K562 (cell line): ENCODE data around the gene PREP. TPM values are rescaled to one million over a fixed set of nuclear protein-coding genes. Genes with fewer than 3 reads are reported as not detected.

Experiments
- ATAC-seq: fragments of 200-7000 bp; cut with Tn5 transposase; 3 replicates; pipeline ENCODE4 v1.9.1; 2020; ENCODE audit warnings: moderate library complexity
- BruUV-seq: library from RNA; stranded (reverse); fragments of 400-500 nt; replicated peaks from 2 replicates; lab custom pipeline; 2021; lab: Mats Ljungman, UMichigan
- CTCF ChIA-PET: fragments of 300-600 bp; formaldehyde crosslinking; extraction: SDS; loops from one replicate; lab custom pipeline; 2021; ENCODE audit warnings: low intra/inter-chr PET ratio; lab: Yijun Ruan, JAX
- POLR2A ChIA-PET: fragments of 300-600, 350-650 bp; sonication (Branson Sonifier 250); formaldehyde crosslinking; extraction: SDS; loops from one replicate; lab custom pipeline; 2021; ENCODE audit warnings: antibody characterized with exemption, inconsistent platforms; lab: Yijun Ruan, JAX
- DNase-seq, 4 experiments: peaks; one replicate each; pipeline versions ENCODE4 v3.0.0 to v3.0.0-alpha.2; 2011 to 2018; ENCODE audit warnings: low spot score in 3 of 4, mixed read lengths in 3 of 4; ENCODE audit errors: extremely low read depth in 1 of 4
- FAIRE-seq: peaks from 2 replicates; lab custom pipeline; 2011; peaks lifted over from hg19 to GRCh38; lab: Jason Lieb, UNC
- H2AFZ ChIP-seq: 2 replicates; pipeline ENCODE4 v1.6.0; 2011; ENCODE audit warnings: low read depth, low read length, control low read depth, inconsistent platforms
- H3K27ac ChIP-seq: fragments of 200-600 bp; 3 replicates; pipeline ENCODE4 v1.8.0; 2011; ENCODE audit warnings: low read depth, mild to moderate bottlenecking, control low read depth, inconsistent platforms, low read length, moderate library complexity, mixed read lengths; ENCODE audit errors: extremely low read depth
- H3K27me3 ChIP-seq, 2 experiments: fragments of 300-600 bp in 1 of 2; 2 replicates in 1 of 2; 3 replicates in 1 of 2; pipeline versions ENCODE4 v1.6.0 to v1.8.0; 2011; ENCODE audit warnings: inconsistent platforms in 2 of 2, low read length in 2 of 2, mild to moderate bottlenecking in 1 of 2, mixed read lengths in 1 of 2, moderate library complexity in 1 of 2; ENCODE audit not compliant: control insufficient read depth in 2 of 2, insufficient read depth in 2 of 2
- H3K36me3 ChIP-seq: fragments of 300-600 bp; 3 replicates; pipeline ENCODE4 v1.8.0; 2011; ENCODE audit warnings: mild to moderate bottlenecking, low read length, inconsistent platforms; ENCODE audit not compliant: control insufficient read depth, insufficient read depth
- H3K4me1 ChIP-seq, 2 experiments: fragments of 200-600 bp in 1 of 2; replicated peaks in 1 of 2; 2 replicates in 1 of 2; 3 replicates in 1 of 2; pipeline versions ENCODE4 v1.5.1 to v1.8.0; 2011; ENCODE audit warnings: inconsistent platforms in 2 of 2, low read length in 2 of 2, mild to moderate bottlenecking in 1 of 2, mixed read lengths in 1 of 2, moderate library complexity in 1 of 2; ENCODE audit not compliant: control insufficient read depth in 2 of 2, insufficient read depth in 2 of 2
- H3K4me2 ChIP-seq: 2 replicates; pipeline ENCODE4 v1.6.1; 2011; ENCODE audit warnings: low read length, control low read depth, inconsistent platforms, mixed read lengths; ENCODE audit not compliant: insufficient read depth
- H3K4me3 ChIP-seq: fragments of 200-600 bp; sonication (generic), shearing (Covaris generic); 2 replicates; pipeline ENCODE4 v1.5.1; 2016; ENCODE audit warnings: control low read depth, inconsistent platforms
- H3K79me2 ChIP-seq: fragments of 200-600 bp; 3 replicates; pipeline ENCODE4 v1.8.0; 2011; ENCODE audit warnings: low read length, inconsistent platforms; ENCODE audit not compliant: control insufficient read depth, insufficient read depth
- H3K9ac ChIP-seq, 2 experiments: 2 replicates each; pipeline versions ENCODE4 v1.6.0 to v1.6.1; 2011; ENCODE audit warnings: low read depth in 2 of 2, low read length in 2 of 2, control low read depth in 1 of 2, inconsistent platforms in 1 of 2, mild to moderate bottlenecking in 1 of 2, mixed read lengths in 1 of 2; ENCODE audit not compliant: insufficient read depth in 1 of 2
- H3K9me1 ChIP-seq: one replicate; pipeline ENCODE4 v1.6.0; 2011; ENCODE audit warnings: inconsistent platforms, mild to moderate bottlenecking, low read length, moderate library complexity; ENCODE audit not compliant: control insufficient read depth, insufficient read depth
- H3K9me3 ChIP-seq: replicated peaks from 2 replicates; pipeline ENCODE4 v1.5.1; 2011; ENCODE audit warnings: low read depth, low read length, inconsistent platforms; ENCODE audit not compliant: control insufficient read depth, insufficient read depth
- H4K20me1 ChIP-seq: replicated peaks from 2 replicates; pipeline ENCODE4 v1.6.1; 2011; ENCODE audit warnings: low read length, inconsistent platforms, mixed read lengths; ENCODE audit not compliant: control insufficient read depth, insufficient read depth
- ATF1 ChIP-seq, 2 experiments: fragments of 450-650 bp in 1 of 2; IDR thresholded peaks; 2 replicates each; pipeline ENCODE4 v1.6.1; 2016; ENCODE audit warnings: missing compliant biosample characterization in 1 of 2, missing genetic modification characterization in 1 of 2
- EP400 ChIP-seq: fragments of 450-650 bp; IDR thresholded peaks from 2 replicates; pipeline ENCODE4 v1.6.1; 2017; ENCODE audit warnings: antibody characterized with exemption, mild to moderate bottlenecking, moderate library complexity
- FOXM1 ChIP-seq, 2 experiments: fragments of 450-650 bp in 1 of 2; sonication (generic) in 1 of 2; formaldehyde crosslinking in 1 of 2; IDR thresholded peaks; 2 replicates each; pipeline versions ENCODE4 v1.6.1 to v1.9.0; 2017 to 2022; ENCODE audit warnings: low read depth in 2 of 2, mild to moderate bottlenecking in 2 of 2, missing genetic modification reagents in 1 of 2, moderate library complexity in 1 of 2
- HDAC6 ChIP-seq: IDR thresholded peaks from 2 replicates; pipeline ENCODE4 v1.6.1; 2012; ENCODE audit warnings: low read depth, mild to moderate bottlenecking, control low read depth, inconsistent platforms, low read length, moderate library complexity
- HEY1 ChIP-seq: fragments of 250-450 bp; sonication (Bioruptor Pico); IDR thresholded peaks from 2 replicates; pipeline ENCODE4 v1.5.0; 2020; ENCODE audit warnings: mild to moderate bottlenecking, moderate library complexity, borderline replicate concordance
- MEF2D ChIP-seq: conservative IDR thresholded peaks from 2 replicates; pipeline ENCODE4 v1.6.1; 2016; ENCODE audit warnings: low read depth, missing genetic modification characterization, missing compliant biosample characterization
- NR2C1 ChIP-seq, 2 experiments: fragments of 450-650 bp; IDR thresholded peaks; 2 replicates each; pipeline ENCODE4 v1.6.1; 2017; ENCODE audit warnings: mild to moderate bottlenecking in 2 of 2, antibody characterized with exemption in 1 of 2, inconsistent platforms in 1 of 2, missing compliant biosample characterization in 1 of 2, missing genetic modification characterization in 1 of 2
- POLR2H ChIP-seq: IDR thresholded peaks from 2 replicates; pipeline ENCODE4 v1.6.1; 2016; ENCODE audit warnings: missing genetic modification characterization, low read depth, mild to moderate bottlenecking, control low read depth, missing compliant biosample characterization, moderate library complexity
- RBFOX2 ChIP-seq: fragments of 200-400 bp; formaldehyde crosslinking; IDR thresholded peaks from 2 replicates; pipeline ENCODE4 v1.6.1; 2017; ENCODE audit warnings: low read depth, mild to moderate bottlenecking, low read length, moderate library complexity
- RNF2 ChIP-seq: sonication (generic); IDR thresholded peaks from 2 replicates; pipeline ENCODE4 v1.6.1; 2016
- SMAD2 ChIP-seq: fragments of 150-350 bp; IDR thresholded peaks from 2 replicates; pipeline ENCODE4 v1.6.1; 2014; ENCODE audit warnings: low read depth, mild to moderate bottlenecking, low read length
- ZSCAN32 ChIP-seq: fragments of 450-650 bp; formaldehyde crosslinking; IDR thresholded peaks from 2 replicates; pipeline ENCODE4 v1.4.0; 2020; ENCODE audit warnings: mild to moderate bottlenecking, moderate library complexity
- WGBS: fragments of 100-300 bp; shearing (Covaris generic); methylation state at CpG from one replicate; pipeline ENCODE4 v1.1.6; 2016; ENCODE audit warnings: low coverage, mixed read lengths; ENCODE audit not compliant: insufficient coverage; ENCODE audit errors: missing lambda C conversion rate; 5-methylcytosine and 5-hydroxymethylcytosine counted together
- in situ Hi-C: fragments of 300-500 bp; cut with MboI; formaldehyde crosslinking; loops from 4 replicates; pipeline ENCODE4 v1.15.0; 2018; ENCODE audit warnings: inconsistent platforms, mixed read lengths
- intact Hi-C: fragments of 100-400 bp; cut with micrococcal nuclease; formaldehyde crosslinking; loops from 2 replicates; pipeline ENCODE4 v1.14.2; 2022
- polyA plus RNA-seq, 8 experiments: library from polyadenylated mRNA; depleted of rRNA in 4 of 8; stranded (reverse) in 5 of 8; unstranded in 3 of 8; fragments of >200 nt; fragmentation: Nextera tagmentation in 2 of 8; fragmentation: Illumina TruSeq in 1 of 8; extraction: Ambion mirVana in 2 of 8; extraction: Trizol in 1 of 8; gene quantifications; 2 replicates each; pipeline versions ENCODE4 v1.2.1 to v1.2.3, GENCODE V29; 2011 to 2014; ENCODE audit warnings: inconsistent platforms in 1 of 8, missing spikeins in 1 of 8
- total RNA-seq, 7 experiments: library from RNA; depleted of rRNA in 6 of 7; stranded (reverse); fragments of >200 nt in 6 of 7; fragmentation: Illumina TruSeq in 2 of 7; extraction: Trizol in 2 of 7; gene quantifications; 2 replicates each; pipeline versions ENCODE4 v1.2.1 to v1.2.3, GENCODE V29; 2011 to 2021; ENCODE audit warnings: low replicate concordance in 1 of 7
- TF ChIP-seq, protein P1 (sequence below): fragments of 250-450 bp; sonication (Bioruptor Pico); IDR thresholded peaks from 2 replicates; pipeline ENCODE4 v1.4.0; 2020; ENCODE audit warnings: borderline replicate concordance
- TF ChIP-seq, protein P2 (sequence below): fragments of 450-650 bp; formaldehyde crosslinking; conservative IDR thresholded peaks from 2 replicates; pipeline ENCODE4 v1.4.0; 2022; ENCODE audit warnings: mild to moderate bottlenecking, missing genetic modification characterization

Gene PREP
- total and polyA plus RNA-seq, 9 of the 15 experiments (the other 6 are each of a cell fraction or from before 2014, with no cell fraction given), result 14.1 to 60.8 (median 28.3) TPM

DNA sequence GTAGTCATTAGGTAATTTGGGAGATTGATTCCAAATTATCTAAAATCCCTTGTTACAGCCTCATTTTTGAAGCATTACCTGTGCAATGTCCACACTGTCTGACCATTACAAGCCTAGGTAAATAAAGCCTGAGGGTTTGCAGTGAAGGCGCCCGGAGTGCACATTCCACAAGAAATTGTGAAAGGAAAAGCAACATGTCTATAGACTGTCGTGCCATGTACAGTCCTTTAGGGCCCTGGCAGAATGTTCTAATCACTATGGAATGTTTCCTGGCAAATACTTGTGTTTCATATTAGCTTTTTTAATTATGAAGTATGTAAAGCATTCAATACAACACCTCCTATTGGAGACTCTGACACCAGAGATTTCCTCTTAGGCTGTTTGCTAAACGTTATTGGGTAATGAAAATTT is 28.9 kb downstream of the PREP start:
- ChIA-PET POLR2A (no interaction called here), CTCF (no interaction called here)
- in situ Hi-C loops, result no loop called here
- H3K27me3 ChIP-seq, result no peaks in the 10 kb centered on the region
- no TSS peak for BruUV-seq
- TF ChIP-seq, protein P1, sequence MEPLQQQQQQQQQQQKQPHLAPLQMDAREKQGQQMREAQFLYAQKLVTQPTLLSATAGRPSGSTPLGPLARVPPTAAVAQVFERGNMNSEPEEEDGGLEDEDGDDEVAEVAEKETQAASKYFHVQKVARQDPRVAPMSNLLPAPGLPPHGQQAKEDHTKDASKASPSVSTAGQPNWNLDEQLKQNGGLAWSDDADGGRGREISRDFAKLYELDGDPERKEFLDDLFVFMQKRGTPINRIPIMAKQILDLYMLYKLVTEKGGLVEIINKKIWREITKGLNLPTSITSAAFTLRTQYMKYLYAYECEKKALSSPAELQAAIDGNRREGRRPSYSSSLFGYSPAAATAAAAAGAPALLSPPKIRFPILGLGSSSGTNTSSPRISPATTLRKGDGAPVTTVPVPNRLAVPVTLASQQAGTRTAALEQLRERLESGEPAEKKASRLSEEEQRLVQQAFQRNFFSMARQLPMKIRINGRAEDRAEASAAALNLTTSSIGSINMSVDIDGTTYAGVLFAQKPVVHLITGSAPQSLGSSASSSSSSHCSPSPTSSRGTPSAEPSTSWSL (CRISPR knock-in tag), result no peak
- no peak for TF ChIP-seq HEY1
- peaks cover 80% of the 10 kb centered on the region for H3K36me3 ChIP-seq
- H3K9ac ChIP-seq, result no peak overlapping the region
- H3K9me1 ChIP-seq, result no peaks in the 10 kb centered on the region
- no peaks in the 10 kb centered on the region for H3K4me1 ChIP-seq
- H3K79me2 ChIP-seq, result peaks cover 15% of the 10 kb centered on the region; the same call in 2 of the 3 replicates
- intact Hi-C loops, result no loop called here
- H3K9me3 ChIP-seq, result no peaks in the 10 kb centered on the region
- H3K4me2 ChIP-seq, result no peak overlapping the region
- no peak for ATAC-seq
- WGBS, result 86% methylated on average over 4 of the region's 4 CpGs
- no peak overlapping the region for H3K4me3 ChIP-seq
- no peak overlapping the region for H2AFZ ChIP-seq
- no peak for DNase-seq
- no peak overlapping the region for H3K27ac ChIP-seq
- FAIRE-seq, result no peak
- H4K20me1 ChIP-seq, result no peaks in the 10 kb centered on the region

DNA sequence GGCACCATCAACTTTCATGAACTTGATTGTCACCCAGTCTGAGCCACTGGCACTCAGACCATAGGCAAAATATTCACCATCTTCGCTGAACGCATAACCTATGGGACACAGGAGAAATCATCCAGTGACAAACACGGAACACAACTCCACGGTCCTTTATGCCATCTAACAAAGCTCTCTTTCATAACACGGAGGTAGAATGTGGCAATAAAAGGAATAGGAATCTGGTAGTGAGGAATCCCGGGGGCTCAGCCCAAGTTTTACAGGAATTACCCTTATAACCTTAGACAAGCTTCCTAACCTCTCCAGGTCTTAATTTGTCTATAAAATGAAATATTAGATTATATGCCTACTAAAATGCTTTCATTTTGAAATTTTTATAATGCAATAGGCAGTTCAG is 29.4 kb downstream of the PREP start:
- CTCF ChIA-PET, result no interaction called here
- H3K4me2 ChIP-seq, result no peak overlapping the region
- no peaks in the 10 kb centered on the region for H3K9me1 ChIP-seq
- BruUV-seq, result no TSS peak
- peaks cover 13% of the 10 kb centered on the region; the same call in 2 of the 3 replicates for H3K79me2 ChIP-seq
- no peaks in the 10 kb centered on the region for H3K9me3 ChIP-seq
- H4K20me1 ChIP-seq, result no peaks in the 10 kb centered on the region
- peaks cover 85% of the 10 kb centered on the region for H3K36me3 ChIP-seq
- in situ Hi-C loops, result no loop called here
- no peak overlapping the region for H3K9ac ChIP-seq
- 97% methylated on average over 6 of the region's 6 CpGs for WGBS
- FAIRE-seq (no peak), ATAC-seq (no peak), DNase-seq (no peak)
- H3K4me3 ChIP-seq, result no peak overlapping the region
- no peak overlapping the region for H2AFZ ChIP-seq
- no peak overlapping the region for H3K27ac ChIP-seq
- H3K4me1 ChIP-seq, result no peaks in the 10 kb centered on the region
- no peaks in the 10 kb centered on the region for H3K27me3 ChIP-seq
- POLR2A ChIA-PET, result no interaction called here
- intact Hi-C loops, result no loop called here
- no peak for TF ChIP-seq NR2C1 (IDR thresholded peaks at IDR 0.05)
- no peak for TF ChIP-seq NR2C1 (tag; IDR thresholded peaks at IDR 0.05)
- TF ChIP-seq ZSCAN32 (CRISPR knock-in tag), result no peak
- TF ChIP-seq SMAD2, result no peak
- TF ChIP-seq MEF2D, result no peak
- no peak for TF ChIP-seq RBFOX2
- TF ChIP-seq FOXM1 (IDR thresholded peaks at IDR 0.05; ENCODE audit: low read depth), result no peak
- no peak for TF ChIP-seq FOXM1 (CRISPR knock-in tag; IDR thresholded peaks at IDR 0.05; ENCODE audit: low read depth)
- no peak for TF ChIP-seq POLR2H (tag)
- TF ChIP-seq HDAC6, result no peak
- TF ChIP-seq ATF1 (CRISPR knock-in tag; IDR thresholded peaks at IDR 0.05), result no peak
- TF ChIP-seq ATF1 (tag; IDR thresholded peaks at IDR 0.05), result no peak
- TF ChIP-seq, protein P2, sequence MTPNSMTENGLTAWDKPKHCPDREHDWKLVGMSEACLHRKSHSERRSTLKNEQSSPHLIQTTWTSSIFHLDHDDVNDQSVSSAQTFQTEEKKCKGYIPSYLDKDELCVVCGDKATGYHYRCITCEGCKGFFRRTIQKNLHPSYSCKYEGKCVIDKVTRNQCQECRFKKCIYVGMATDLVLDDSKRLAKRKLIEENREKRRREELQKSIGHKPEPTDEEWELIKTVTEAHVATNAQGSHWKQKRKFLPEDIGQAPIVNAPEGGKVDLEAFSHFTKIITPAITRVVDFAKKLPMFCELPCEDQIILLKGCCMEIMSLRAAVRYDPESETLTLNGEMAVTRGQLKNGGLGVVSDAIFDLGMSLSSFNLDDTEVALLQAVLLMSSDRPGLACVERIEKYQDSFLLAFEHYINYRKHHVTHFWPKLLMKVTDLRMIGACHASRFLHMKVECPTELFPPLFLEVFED (CRISPR knock-in tag), result no peak
- no peak for TF ChIP-seq EP400
- no peak for TF ChIP-seq RNF2
